ENCODE results near the gene ACOX2.

DNA sequence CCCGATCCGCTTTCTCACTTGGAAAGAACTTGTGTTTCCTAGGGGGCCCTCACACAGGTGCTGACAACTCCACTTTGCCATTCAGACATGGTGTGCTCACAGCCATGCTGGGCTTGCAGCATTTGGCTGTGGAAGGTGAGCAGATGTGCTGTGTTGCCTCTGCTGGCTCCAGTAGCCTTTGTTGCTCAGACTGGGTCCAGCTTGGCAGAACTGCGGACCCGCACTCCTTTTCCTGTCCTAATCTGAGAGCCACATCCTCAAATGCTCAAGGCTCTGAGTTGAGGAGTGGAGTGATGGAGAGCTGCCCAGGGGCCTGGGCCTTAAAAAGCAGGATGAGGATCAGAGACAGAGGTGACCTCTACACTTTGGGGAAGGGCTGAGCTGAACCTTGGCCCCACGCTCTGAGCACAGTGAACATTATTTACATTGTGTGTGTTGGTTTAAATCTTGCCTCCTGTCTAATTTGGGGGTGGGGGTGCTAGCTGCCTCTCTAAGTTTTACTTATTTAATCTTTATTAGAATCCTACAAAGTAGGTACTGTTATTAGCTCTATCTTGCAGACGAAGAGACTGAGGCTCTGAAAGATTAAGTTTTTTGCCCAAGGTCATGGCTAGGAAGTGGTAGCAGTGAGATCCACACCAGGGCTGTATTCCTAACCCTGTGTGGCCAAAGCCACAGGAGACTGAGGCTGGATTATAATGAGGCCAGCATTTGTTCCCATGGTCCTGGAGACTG is 17.2 kb downstream of the ACOX2 start:
- TF ChIP-seq, protein P1, sequence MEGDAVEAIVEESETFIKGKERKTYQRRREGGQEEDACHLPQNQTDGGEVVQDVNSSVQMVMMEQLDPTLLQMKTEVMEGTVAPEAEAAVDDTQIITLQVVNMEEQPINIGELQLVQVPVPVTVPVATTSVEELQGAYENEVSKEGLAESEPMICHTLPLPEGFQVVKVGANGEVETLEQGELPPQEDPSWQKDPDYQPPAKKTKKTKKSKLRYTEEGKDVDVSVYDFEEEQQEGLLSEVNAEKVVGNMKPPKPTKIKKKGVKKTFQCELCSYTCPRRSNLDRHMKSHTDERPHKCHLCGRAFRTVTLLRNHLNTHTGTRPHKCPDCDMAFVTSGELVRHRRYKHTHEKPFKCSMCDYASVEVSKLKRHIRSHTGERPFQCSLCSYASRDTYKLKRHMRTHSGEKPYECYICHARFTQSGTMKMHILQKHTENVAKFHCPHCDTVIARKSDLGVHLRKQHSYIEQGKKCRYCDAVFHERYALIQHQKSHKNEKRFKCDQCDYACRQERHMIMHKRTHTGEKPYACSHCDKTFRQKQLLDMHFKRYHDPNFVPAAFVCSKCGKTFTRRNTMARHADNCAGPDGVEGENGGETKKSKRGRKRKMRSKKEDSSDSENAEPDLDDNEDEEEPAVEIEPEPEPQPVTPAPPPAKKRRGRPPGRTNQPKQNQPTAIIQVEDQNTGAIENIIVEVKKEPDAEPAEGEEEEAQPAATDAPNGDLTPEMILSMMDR (IDR thresholded peaks at IDR 0.05; ENCODE audit: extremely low read depth in 1 of 2, insufficient read depth in 1 of 2, low read depth in 1 of 2, low read length in 2 of 2), result no peak
- no peak for TF ChIP-seq EZH2 (IDR thresholded peaks at IDR 0.05; ENCODE audit: borderline replicate concordance, low read depth, low read length, severe bottlenecking)
- no peak for TF ChIP-seq MYC (IDR thresholded peaks at IDR 0.05; ENCODE audit: low read depth, low read length)
- TF ChIP-seq POLR2A (IDR thresholded peaks at IDR 0.05; ENCODE audit: low read depth, low read length), result no peak
